Activated T-cell treated with anti-CD3 and anti-CD28 coated beads for 24 hours (primary cell): ENCODE data around the gene ABCC12.

Experiments used
- DNase-seq: peaks from one replicate; pipeline ENCODE4 v3.0.0-alpha.2; 2020; ENCODE audit warnings: low read depth

ABCC12 gene

DNA sequence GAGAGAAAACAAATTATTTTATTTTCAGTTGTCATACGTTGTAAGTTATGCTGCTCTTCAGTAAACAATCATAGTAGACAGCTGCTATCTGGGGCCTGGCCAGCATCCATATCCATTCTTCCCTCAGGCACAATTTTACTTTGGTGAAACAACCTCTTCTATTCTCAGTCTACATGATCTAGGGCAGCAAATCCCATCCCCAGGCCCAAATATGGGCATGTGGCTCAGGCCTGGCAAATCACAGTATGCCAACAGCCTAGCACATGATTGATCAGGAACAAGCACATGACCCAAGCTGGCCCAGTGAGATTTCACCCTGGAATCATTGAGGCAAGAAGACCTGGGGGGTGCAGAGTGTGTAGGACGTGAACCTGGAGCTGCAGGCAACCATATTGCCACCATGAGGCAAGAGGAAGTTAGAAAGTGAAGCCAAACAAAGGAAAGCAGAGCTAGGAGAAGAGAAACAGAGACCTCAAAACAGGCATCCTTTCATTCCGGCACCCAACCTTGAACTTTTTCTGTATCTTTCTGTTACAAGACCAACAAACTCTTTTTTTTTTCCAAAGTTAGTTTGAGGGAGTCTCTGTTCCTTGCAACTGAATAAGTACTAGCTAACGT is 10.3 kb upstream of the ABCC12 start:
- DNase-seq = no peak

DNA sequence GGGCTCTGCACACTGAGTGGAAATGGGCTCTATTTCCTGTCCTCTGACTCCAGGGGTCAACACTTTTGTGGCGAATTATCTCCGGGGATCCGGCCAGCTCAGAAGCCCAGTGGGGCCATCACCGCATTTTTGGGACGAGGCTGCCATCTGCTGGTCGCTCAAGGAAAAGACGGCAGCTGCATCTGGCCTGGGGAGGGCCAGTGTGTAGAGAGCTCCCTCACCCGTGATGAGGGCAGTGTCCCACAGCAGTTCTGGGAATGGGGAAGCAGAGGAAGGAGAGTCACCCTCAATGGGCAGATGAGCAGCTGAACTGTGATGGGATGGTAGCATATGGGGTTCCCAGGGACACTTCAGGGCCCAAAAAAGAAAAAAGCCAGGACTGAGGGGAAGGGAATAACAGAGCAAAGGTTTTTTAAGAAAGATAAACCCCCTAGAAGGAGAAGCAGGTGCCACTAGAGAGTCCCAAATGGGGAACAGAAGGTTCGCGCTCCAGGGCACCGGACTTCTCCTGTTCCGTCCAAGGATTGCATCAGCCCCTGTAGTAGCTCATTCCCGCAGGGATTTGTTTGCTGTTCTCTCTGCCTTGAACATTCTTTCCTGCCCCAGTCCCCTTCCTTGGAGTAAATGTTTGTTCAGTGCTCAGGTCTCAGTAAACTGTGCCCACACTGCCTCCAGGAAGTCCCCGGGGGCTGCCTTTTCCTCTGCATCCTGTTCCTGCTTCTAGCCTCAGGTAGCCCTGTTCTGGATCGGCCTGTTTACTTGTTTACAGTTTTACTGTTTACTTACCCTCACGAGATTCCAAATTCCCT is 9.3 kb upstream of the ABCC12 start:
- DNase-seq = peak; percentile 68

DNA sequence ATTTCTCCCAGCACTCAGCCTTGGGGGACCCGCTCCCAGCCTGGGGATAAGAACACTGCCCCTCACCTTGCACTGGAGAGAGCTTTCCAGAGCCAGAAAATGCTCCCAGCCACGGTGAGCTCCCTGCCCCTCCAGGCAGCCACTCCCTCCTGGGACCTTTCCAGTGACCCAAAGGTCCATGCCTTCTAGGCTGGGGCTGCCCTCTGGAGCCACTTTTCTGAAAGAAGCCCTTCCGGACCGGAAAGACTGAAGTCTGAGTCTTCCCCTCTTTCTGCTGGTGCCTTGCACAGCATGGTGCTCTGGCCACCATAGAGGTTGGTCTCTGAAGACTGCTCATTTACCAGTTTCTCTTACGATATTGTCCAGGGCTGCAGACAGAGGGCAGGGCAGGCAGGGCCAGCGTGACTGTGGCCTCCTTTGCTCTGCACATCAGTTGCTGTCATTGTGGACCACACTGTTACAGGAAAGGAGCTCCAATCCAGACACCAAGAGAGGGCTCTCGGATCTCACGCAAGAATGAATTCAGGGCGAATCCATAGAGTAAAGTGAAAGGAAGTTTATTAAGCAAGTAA is 7.1 kb upstream of the ABCC12 start:
- no peak for DNase-seq

DNA sequence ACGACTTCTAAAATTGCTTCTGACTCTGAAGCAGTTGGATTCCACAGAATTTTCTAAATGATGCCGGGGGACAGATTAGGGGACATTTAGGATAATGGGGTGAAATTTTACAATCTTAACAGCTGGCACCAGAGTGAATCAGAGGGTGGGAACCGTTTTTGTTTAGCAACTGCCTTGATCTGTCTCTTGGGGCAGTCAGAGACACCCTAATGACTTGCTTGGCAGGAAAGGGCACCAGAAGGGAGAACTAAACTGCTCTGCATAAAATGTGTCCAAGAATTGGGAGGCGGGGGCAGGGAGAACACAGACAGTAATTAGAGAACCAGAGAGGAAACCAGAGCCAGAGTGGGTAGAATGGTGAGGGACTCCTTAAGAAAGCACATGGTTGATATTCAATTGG is 6.1 kb upstream of the ABCC12 start:
- DNase-seq = no peak

DNA sequence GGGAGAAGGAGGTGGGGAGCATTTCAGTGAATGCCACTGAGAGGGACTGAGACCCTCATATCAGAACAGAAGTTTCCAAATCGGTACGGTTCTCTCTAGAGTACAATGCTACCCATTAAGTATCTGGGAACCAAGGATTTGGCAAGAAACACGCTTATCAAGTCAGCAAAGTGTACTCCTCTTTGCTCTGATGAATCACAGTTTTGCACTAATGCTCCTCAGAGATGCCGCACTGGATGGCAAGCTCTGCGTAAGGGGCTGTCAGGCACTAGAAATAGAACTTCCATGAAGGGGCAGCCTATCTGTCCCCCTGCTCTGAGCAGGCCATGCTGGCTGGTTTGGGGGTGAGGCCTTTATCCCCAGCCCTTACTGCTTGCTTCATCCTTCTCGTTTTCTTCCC is 4.8 kb upstream of the ABCC12 start:
- DNase-seq = no peak

DNA sequence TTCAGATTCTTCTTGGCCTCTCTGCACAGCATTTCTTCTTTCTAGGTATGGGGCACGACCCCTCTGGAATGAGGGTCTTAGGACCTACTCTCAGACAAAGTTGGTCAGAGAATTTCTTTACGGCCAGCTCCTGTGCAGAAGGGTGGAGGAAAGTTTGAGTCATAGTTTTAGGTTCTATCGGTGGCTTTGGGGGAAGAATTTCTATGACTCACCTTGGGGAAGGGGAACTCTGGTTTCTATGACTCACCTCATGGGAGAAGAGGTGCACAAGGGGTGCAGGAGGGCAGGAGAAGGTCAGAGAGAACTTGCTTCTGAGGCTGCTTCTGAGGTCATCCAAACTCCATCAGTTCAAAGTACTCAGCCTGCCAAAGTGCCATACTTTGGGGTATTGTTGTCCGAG is 2.5 kb upstream of the ABCC12 start:
- peak; percentile 50 for DNase-seq

DNA sequence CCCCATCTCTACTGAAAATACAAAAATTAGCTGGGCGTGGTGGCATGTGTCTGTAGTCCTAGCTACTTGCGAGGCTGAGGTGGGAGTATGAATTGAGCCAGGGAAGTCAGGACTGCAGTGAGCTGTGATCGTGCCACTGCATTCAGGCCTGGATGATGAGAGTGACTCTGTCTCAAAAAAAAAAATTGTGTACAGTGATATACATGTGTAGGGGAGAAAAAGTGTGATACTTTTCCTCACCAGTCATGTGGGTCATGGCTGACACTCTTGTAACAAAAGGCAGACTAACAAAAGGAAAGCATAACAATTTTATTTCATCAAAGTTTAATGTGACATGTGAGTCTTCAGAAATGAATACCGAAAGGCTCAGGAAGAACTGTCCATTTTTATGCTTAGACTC is 2.0 kb upstream of the ABCC12 start:
- DNase-seq = no peak

DNA sequence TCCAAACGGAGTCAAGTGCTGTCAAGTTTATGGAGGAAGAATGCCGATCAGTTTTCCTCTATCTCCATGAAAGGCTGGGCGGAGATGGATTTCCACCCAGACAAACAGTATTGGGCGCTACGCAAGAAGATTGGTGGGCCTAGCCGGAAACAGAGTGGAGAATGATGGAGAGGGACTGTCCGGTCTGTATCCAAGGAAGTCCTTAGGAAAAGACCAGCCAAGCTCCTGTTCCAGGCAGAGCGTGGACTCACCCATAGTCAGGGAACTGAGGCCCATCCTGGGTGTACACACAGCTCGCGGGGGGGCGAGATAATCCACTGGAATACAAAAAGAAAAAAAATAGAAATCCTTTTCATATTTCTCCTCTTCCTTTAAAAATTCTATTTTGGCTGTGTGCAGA is 1.5 kb upstream of the ABCC12 start:
- no peak for DNase-seq

DNA sequence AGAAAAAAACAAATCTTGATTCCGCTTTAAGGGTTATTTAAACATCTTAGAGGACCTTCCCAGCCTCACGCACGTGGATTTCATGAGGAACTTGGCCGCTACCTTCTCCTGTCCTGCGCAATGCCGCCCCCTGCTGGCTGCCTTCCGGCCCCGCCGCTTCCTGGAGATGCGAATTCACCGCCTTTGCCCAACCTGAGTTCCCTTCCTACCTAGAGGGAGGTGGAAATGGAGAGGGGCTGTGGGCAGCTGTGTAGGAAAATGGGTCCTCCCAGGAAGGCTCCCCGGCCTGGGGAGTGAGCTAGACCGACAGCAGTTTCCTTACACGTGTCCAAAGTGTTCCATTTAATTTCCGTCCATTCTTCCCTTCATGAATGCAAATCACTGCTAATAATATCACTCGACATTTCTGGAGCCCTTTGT is 1.0 kb upstream of the ABCC12 start:
- DNase-seq = peak; percentile 79

DNA sequence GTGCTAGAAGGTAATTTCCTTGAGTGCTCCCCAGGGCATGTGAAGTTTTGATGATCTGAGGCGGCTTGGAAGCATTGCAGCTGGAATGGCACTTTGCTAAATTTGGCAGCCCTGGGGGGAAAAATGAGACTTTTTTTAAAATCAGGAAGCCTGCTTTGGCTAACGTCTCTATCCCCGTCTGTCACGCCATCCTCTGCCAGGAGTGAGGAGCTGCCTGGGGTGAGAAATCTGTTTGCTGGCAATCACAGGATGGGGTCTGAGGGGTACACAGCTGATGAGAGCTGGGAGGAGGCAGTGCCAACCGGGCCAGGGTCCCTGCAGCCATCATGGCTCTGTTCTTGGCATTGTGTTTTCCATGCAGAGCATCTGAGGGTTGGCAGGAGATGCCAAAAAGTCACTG is 2.0 kb downstream of the ABCC12 start:
- DNase-seq = no peak

DNA sequence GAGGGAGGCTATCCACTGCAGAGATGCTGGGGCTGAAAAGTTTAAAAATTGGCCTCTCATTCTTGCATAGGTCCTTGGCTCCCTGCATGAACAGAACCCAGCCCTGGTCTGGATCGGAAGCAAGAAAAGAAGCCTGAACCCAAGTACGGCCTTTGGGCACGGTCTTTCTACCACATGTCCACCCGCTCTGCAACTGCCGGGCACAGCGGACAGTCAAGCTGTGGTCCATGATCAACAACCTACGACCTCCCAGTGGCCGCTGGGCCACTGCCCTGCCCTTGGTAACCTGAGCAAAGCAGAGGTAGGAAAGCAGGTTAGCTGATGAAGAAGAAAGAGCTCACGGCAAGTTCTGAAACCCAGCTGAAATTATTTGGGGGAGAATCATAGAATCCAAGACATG is 3.6 kb downstream of the ABCC12 start:
- DNase-seq = no peak

DNA sequence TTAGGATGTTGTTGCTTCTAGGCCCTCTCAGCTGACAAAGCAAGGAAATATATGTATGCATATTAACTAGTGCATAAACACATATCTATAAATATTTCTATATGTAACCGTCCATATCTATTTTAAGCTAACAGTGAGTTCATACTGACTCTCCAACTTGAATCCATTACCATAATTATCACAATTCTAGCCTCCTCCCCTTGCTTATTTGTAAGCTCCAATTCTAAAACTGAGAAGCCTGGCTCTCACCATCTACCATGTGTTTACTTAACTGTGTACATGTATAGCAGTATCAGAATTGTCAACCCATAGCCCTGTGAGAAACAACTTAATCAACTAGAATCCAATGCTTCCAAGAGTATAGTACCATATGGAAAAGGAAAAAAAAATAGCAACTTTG is 5.1 kb downstream of the ABCC12 start:
- no peak for DNase-seq

DNA sequence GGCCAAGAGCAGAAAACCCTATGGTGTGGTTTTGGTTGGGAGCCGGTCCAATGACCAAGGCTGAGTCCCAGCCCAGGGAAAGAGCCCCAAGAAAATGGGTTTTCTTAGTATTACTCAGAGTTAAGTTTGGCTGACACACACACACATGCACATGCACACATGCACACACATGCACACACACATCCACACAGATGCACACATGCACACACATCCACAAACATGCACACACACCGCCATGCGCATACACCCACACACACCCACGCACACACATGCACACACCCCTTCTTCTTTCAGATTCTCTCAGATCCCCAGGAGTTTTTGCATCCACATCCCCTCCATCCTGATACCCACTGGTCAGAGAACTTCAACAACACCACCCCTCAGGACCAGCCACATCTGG is 9.1 kb downstream of the ABCC12 start:
- DNase-seq = no peak

DNA sequence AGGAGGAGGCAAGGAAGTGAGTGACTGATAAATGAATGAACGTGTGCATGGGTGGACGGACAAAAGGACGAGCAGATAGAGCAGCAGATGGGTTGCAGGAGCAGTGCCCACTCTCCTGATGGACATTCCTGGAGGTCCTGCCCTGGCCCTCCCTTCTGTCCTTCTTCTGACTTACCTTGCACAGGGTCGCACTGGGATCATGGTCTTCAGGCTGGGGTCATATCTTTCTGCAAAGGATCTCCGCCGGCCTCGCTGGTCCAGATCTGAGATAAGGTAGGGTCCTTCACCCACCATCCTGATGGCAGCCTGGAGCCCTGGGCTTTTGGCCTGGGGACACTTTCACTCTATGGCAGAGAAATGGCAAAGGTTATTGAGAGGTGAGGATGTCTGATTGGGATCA is 9.7 kb downstream of the ABCC12 start:
- DNase-seq = no peak

DNA sequence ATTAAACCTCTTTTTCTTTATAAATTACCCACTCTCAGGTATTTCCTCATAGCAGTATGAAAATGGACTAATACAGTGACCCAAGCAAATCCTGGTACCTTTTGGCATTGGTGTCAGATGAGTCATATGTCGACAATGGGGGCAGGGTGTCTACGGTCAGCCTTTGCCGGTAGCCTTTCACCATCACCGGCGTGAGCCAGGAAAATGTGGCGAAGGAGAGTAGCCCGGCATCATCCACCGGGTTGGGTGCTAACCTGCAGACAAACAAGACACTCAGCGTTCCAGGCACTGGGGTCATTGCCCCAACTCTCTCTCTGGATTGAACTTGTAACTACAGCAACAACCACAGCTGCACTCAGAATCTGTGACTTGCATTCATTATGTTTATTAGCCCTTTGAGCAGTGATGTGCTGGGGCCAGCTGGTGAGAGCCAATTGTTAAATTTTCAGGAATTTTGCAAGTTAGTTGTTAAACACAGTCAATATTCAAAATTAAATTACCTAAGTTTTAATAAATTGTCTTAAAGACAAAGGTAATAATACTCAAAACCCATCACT is 11.9 kb downstream of the ABCC12 start:
- no peak for DNase-seq

DNA sequence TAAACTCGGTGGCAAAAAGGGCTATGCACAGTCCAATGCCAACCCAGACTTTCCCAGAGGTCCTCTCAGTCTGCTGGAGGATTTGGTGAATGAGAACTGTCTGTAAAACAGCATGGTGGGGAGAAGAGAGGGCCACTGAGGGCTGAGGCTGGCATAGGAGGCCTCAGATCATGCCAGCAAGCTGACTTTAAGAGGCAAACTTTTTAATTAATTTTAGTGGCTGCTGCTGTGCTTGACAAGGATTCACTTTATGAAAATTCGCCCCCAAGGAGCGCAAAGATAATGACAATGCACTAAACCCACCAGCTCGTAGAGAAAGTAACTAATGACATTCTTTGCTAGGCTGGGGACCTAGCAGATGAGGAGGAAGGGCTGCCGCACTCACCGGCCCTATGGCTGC is 15.0 kb downstream of the ABCC12 start:
- no peak for DNase-seq

DNA sequence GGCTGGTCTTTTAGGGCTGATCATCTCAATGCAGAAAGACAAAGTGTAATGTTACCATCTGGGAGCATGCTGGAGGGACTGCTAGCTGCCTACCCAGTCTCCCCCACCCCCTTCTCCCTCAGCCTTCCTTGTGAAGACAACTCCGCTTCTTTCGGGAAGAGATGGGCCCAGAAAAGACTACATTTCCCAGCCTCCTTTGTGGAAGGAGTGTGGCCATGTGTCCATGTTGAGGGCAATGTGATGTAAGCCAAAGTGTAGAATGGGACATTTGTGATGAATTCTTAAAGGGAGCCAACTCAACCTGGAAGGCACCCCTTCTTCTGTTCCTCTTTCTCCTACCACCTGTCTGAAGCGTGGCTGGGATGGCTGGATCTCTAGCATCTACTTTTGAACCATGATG is 16.3 kb downstream of the ABCC12 start:
- no peak for DNase-seq

DNA sequence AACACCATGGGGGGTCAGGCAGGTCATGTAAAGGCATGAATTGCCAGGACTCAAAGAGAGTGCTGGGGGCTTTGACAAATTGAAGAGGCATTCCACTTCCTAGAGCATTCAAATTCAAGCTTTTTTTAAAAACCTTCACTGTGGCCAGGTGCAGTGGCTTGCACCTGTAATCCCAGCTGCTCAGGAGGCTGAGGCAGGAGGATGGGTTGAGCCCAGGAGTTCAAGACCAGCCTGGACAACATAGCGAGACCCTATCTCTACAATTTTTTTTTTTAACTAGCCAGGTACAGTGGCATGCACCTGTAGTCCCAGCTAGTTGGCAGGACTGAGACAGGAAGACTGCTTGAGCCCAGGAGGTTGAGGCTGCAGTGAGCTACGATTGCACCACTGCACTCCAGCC is 17.2 kb downstream of the ABCC12 start:
- no peak for DNase-seq

DNA sequence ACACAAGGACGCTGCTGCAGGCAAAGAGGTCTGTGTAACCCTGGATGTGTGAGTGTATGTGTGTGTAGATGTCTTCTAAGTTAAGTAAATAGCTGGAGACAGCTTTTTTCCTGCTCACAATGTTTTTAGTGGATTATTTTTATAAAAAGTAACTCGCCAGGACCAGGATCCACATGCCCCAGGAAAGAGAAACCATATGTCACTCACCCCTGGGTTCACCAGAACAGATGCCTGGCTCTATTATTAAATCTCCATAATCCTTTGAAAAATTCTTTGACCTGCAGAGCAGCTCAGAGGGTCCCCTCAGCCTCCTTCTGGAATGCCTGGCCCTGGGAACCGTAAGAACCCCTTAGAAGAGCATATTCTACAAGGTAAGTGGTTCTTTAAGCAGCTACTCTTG is 18.0 kb downstream of the ABCC12 start:
- DNase-seq = no peak

DNA sequence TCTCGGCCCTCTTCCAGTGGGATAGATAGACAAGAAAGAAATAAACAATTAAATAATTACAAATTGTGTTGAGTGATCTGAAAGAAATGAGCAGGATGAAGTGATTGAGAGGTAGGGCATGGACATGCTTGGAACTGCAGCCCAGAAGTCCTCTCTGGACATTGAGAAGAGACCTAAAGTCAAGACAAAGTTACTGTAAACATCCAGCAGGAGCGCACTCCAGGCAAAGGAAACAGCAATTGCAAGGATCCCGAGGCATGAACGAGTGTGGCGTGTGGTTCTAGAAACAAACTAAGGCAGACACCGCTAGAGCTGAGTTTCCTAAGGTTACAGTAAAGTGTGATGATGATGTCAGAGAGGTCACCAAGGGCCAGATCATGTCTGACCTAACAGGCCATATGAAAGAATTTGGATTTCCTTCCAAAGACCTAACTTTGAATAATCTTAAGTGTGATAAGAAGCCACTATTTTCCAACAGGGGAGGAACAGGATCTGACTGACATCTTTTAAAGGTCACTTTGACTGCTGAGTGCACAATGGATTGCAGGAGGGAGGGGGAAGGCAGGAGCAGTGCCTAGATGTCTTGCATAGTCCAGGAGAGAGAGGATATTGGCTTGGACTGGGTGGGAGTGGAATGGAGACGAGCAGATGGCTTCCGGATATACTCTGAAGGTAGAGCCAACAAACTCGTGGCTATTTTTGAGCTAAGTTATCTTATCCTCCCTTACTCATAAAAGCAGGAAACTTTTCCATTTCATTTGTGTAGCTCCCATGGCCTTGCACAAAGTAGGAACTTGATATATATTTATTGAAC is 19.0 kb downstream of the ABCC12 start:
- DNase-seq = no peak

DNA sequence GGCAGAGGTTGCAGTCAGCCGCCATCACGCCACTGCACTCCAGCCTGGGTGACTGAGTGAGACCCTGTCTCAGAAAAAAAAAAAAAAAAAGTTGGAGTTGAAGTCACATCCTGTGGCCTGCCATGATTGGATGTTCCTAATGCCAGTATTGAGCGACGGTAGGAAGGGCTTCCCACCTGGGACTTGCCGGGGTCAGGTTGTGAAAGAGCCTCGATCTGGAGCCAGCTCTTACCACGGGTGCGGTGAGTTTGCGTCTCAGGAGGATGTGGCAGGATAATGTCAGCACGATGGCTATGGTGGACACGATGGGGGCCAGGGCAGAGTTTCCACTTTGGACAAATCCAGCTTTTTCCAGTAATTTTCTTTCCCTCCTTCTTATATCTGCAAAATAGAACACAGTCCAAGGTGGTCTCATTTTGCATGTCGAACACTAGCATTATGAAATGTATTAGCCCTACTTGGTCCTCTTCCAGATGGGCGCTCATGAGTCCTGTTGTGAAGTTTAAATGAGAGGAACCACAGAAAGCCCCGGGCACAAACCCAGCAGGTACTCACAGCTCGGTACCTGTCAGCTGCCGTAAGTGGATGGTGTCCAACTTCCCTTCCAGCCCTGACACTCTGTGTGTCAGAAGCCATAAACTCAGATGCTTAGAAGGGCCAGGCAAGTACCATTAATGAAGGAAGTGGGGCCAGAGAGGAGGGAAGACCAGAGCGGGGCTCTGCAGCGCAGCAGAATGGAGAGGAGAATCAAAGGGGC is 22.2 kb downstream of the ABCC12 start:
- no peak for DNase-seq

DNA sequence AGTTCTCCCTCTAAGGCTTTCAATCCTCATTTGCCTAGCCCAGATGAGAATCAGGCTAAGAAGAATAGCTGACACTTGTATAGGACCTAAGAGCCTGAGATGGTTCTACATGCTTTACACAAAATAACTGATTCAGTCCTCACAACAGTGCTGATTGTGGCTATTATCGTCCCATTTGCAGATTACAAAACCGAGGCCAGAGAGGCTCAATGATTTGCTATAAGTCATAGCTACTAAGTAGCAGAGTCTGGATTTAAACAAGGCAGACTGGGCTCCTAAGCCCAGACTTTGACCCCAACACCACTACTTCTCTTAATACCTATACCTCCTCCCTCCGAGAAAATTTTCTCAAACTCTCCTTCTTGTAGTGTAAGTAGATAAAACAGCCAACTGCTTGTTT is 23.1 kb downstream of the ABCC12 start:
- no peak for DNase-seq
